GM12878 (cell line): ENCODE results near the gene HRG.

Experiments
- BHLHE40 ChIP-seq, 2 experiments: fragments of 450-650 bp in 1 of 2; IDR thresholded peaks; 2 replicates each; pipeline ENCODE4 v1.6.1; 2011 to 2017; ENCODE audit warnings: low read depth in 2 of 2, borderline replicate concordance in 1 of 2, improper control_type of control experiment in 1 of 2, low read length in 1 of 2, mild to moderate bottlenecking in 1 of 2
- CTCF ChIP-seq, 3 experiments: IDR thresholded peaks in 2 of 3; conservative IDR thresholded peaks in 1 of 3; 2 replicates each; pipeline ENCODE4 v1.5.1; 2011; ENCODE audit warnings: low read depth in 3 of 3, low read length in 3 of 3, mild to moderate bottlenecking in 3 of 3, control low read depth in 2 of 3, moderate library complexity in 2 of 3, inconsistent platforms in 1 of 3, mixed read lengths in 1 of 3; ENCODE audit not compliant: control insufficient read depth in 2 of 3, insufficient read depth in 1 of 3; ENCODE audit errors: extremely low read depth in 1 of 3
- EZH2 ChIP-seq: IDR thresholded peaks from 2 replicates; pipeline ENCODE4 v1.6.1; 2012; ENCODE audit warnings: low read depth, mild to moderate bottlenecking, control low read depth, inconsistent platforms, low read length, borderline replicate concordance; ENCODE audit not compliant: control insufficient read depth

GRCh38 chr3:186683979-186684378 is 18.2 kb downstream of the HRG start:
- TF ChIP-seq CTCF (IDR thresholded peaks at IDR 0.05 in 2 of 3, conservative IDR thresholded peaks at IDR 0.05 in 1 of 3; ENCODE audit: control insufficient read depth in 2 of 3, extremely low read depth in 1 of 3, insufficient read depth in 1 of 3, low read depth in 3 of 3, low read length in 3 of 3) (no peak), EZH2 (no peak), BHLHE40 (IDR thresholded peaks at IDR 0.05; ENCODE audit: borderline replicate concordance in 1 of 2, low read depth in 2 of 2, low read length in 1 of 2) (no peak)
